GM21825 (cell line): ENCODE results near the gene ROGDI.

Source experiments
- ATAC-seq: cut with Tn5 transposase; IDR thresholded peaks from one replicate; pipeline ENCODE4 v1.9.1; 2021; ENCODE audit warnings: mild to moderate bottlenecking, moderate library complexity; ENCODE audit not compliant: unreplicated experiment

ROGDI gene

GRCh38 chr16:4814542-4815173 lies 12.2 kb upstream of the ROGDI start:
- no peak for ATAC-seq

- no peak for ATAC-seq
Measured at GRCh38 chr16:4814046-4814445, 11.6 kb upstream of the ROGDI start.

DNA sequence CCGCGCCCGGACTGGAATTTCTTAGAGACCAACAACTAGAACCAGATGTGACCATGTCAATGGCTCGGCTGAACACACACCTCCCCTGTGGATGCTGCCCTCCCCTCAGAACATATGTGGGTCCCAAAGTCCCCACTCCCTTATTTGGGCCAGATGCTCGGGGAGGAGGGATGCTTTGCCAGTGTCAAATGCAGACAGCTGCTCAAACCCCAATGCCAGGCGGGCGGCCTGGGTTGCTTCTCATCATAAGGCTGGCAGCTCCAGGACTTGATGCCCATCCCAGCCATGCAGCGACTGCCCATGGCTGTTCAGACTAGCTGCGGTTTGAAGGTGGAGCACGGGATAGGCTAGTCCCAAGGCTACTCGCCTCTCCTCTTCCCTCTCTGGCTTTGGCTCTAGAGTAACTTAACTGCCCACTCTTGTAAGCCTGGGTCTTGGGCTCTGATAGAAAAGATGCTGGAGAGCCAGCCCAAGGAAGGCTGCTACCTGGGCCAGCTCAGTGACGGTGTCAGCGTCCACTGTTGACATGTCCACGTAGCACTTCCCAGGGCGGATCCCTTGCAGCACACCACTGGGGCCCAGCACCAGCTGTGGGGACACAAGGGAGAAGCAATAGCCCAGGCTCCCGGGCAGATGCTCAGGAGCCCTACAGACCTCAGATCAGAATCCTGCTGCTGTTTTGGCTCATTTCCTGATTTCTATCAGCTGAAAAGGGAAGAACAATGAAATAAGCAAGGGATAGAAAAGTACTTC lies 11.0 kb upstream of the ROGDI start:
- no peak for ATAC-seq

GRCh38 chr16:4811773-4812172 lies 9.3 kb upstream of the ROGDI start:
- no peak for ATAC-seq

DNA sequence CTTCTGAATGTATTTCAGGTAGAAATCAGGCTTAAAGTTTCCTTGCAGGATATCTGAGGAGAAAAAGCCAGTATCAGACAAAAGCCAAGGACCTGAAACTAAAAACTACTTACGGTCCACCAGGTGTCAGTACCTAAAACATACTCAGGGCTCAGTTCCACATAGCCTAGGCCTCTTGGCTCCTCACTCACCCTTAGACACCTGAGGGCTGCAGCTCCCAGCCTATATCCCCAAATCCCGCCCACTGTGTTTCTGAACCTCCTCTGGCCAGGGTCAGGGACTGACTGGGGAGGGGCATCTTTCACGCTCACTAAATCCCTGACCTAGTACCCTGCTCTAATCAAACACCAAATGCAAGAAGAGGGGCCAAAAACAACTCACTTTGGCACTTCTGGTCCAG lies 8.8 kb upstream of the ROGDI start:
- ATAC-seq: no peak

GRCh38 chr16:4806280-4806679 lies 3.8 kb upstream of the ROGDI start:
- ATAC-seq: no peak

GRCh38 chr16:4805231-4805630 lies 2.8 kb upstream of the ROGDI start:
- no peak for ATAC-seq

DNA sequence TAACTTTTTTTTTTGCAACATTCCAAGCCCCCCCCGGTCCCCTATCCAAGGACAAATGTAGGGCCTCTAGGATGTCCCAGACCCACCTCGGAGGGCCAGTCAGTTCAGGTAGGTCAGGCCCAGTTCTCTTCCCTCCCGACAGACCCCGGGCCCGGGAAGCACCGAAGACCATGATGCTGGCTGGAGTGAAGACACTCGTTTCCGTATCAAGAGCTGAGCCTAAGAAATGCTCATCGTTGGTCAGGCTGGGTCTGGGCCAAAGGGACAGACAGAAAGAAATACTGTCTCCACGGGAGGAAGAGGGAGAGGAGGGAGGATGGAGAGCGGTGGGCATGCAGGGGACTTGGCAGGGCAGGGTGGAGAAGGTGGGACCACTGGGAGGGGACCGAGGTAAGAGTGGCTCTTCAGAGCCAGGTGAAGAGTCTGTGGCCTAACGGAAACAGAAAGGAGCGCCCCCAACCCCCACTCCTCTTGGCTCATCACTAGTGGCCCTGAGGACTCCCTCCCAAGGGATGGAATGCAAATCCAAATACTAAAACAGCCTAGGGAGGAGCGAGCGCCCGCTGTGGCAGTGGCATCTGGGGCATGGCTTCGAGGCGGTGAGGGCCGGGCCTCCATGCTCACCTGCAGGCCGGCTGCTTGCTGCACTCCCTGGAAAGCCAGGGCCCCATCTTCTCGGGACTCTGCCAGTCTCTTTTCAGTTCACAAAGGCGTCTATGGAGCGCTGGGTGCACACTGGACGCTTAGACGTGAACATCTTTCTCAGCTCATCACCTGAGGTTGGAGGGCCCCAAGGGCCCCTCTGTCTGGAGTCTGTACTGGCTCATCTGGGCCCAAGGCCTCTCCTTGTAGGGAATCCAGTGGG lies 1.7 kb upstream of the ROGDI start:
- ATAC-seq: no peak

- no peak for ATAC-seq
Measured at GRCh38 chr16:4803401-4803844, 990 bp upstream of the ROGDI start.

DNA sequence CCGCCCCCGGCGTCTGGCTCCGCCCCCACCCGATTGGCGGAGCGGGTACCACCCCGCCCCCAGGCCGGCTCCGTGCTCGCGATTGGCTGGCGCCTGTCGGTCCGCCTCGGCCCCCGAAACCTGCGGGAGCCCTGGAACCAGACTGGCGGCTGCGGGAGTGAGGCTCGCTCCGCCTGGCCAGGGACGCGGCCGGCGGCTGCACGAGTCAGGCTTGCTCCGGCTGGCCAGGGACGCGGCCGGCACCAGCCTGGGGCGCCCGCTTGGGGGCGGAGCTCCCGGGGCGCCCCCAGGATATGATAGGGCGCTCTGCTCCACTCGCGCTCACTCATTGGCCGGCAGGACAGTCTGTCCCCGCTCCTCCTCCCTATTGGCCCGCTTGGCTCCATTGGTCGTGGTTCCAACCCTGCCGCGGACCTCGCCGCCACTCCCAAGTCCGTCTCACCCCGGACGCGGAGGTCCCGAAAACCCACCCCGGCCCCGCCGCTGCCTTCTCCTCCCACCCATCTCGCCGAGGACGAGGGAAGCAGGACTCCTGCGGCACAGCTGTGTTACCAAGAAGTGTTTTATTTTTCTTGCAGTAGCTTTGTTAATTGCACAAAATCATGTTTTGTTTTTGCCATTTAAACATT lies 340 bp upstream of the ROGDI start:
- ATAC-seq: peak; percentile 83

GRCh38 chr16:4801051-4801961 lies 1.1 kb downstream of the ROGDI start:
- ATAC-seq: no peak

DNA sequence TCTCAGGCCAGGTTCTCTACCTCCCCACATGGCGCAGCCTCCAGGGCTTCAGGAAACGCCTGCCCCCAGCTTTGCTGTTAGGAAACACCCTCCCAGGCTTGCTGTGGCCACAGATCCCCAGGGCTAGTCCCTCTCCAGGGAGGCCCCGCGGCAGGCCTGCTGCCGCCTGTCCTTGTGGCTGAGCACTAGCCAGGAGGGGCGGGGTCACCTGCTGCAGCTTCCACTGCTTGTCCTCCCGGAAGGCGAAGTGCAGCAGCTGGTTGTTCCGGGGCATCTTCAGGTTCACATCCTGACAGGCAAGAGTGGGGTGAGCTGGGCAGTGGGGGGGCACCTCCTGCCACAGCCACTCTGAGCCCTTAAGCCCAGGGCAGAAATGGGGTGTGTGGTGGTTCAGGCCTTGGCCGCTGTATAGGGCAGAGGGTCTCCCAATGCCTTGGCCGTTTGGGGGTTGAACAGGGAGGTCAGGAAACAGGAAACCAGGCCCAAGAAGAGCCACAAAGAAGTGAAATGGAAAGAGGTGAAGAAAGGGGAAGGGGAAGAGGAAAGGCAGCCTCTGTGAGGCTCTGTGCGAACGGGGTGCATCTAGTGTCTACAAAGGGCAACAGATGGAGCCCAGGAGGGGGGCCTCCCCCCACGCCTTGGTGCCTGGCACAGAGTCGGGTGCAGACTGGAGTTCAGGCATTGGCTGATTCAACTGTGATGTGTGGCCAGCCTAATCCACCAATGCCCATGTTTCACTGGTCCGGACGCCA lies 2.0 kb downstream of the ROGDI start:
- ATAC-seq: no peak

DNA sequence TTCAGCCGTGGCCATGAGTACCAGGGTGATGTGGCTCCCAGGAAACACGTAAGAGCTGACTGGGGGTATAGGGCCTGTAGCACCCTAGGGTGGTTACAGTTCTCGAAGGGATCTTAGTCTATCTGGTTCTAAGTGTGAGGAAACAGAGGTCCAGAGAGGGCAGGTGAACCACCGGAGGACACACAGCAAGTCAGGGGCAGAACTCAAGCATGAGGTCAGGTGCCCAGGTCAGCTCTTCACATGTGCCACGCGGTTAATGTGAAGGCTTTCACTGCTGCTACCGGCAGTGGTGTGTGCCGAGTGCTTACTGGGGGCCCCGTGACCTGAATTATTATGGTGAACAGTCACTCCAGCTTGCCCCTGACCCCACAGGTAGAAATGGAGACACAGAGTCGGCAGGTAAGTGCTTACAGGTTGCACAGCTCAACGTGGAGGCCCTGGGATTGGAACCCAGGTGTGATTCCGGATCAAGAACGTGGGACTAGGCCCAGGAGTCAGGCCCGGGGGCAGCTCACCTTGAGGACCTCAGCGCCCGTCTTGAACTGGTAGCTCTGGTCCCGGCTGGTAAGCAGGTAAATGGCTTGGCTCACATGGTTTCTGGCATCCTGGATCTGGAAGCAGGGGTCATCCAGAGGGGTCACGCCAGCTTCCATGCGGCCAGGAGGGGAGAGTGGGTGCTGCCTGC lies 3.1 kb downstream of the ROGDI start:
- no peak for ATAC-seq

DNA sequence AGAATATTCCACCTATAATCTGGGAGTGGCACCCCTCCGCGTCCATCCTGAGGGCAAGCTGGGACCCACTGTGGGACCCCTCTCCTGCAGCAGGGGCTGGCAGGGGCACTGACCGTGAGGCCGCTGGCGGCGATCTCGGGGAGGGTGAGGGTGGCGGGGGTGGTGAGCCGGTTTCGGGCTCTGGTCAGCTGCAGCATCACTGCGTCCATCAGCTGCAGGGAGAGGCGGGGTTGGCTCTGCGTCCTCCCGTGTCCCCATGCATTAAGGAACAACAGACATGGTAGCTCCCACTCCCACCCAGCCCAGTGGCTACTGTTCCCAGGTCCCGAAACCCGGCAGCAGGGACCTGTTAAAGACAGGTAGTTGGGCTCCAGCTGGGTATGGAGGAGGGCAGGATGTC lies 4.0 kb downstream of the ROGDI start:
- ATAC-seq: no peak

GRCh38 chr16:4797805-4798252 lies 4.6 kb downstream of the ROGDI start:
- no peak for ATAC-seq

DNA sequence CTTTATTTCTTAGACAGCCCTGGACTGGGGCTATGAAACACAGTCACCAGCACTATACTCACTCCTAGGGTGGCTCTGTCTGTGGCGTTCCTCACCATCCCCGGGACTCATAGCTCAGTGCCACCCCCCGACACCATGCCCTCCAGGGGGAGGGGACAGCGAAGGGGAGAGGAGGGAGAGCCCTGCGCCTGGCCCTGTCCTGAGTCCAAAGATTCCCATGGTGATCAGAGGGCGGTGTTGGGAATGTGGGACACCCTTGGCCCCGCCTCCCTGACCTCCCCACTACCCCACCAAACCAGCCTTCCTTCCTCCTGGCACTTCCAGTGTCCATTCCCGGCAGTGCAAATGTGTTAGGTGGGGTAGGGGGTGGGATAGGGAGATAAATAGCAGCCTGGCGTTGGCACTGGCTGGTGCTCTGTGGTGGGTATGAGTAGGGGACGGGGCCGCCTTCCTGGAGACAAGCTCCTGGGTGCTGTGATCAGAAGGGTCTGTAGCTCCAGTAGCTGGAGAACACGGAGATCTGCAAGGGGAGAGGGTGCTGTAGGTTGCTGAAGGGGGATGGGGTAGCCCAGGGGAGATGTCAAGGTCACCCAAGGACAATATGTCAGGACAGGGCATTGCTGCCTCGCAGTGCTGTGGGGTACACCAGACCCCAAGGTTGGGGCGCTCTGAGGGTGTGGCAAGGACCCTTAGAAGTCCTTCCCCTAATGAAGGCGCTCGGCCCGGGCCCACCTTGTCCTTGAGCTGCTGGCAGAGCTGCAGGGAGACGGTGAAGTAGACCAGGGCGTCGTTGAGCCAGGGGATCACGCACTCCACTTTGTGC lies 5.2 kb downstream of the ROGDI start:
- no peak for ATAC-seq

DNA sequence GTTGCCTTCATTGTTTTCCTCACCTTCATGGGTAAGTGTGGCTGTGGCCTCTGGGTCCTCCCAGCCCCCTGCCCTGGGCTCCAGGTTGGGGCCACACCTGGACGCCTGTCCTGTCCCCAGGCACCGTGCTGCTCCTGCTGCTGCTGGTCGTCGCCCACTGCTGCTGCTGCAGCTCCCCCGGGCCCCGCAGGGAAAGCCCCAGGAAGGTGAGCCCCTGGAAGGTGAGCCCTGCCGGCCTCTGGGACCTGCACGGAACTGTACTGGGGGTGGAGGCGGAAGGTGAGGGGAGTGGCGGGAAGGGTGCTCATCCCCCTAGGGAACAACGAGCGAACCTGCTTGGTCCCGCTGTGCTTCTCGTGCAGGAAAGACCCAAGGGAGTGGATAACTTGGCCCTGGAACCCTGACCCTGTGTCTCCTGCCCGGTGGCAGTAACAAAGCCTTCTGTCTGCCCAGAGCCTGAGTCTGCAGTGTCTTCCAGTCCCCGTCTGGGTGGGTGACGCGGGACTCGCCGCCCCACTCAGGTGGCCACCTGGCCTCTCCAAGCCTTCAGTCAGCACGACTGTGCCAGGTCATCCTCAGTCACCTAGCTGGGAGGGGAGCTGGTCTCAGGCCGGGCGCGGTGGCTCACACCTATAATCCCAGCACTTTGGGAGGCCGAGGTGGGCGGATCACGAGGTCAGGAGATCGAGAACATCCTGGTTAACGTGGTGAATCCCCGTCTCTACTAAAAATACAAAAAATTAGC lies 6.4 kb downstream of the ROGDI start:
- no peak for ATAC-seq
